HEK293T (cell line): Measurements from ENCODE around the gene MRPL48.

Experiments
- BHLHE40 ChIP-seq: fragments of 450-650 bp; IDR thresholded peaks from 2 replicates; pipeline ENCODE4 v1.6.1; 2016; ENCODE audit warnings: mild to moderate bottlenecking, moderate library complexity, borderline replicate concordance
- FOXA1 ChIP-seq: fragments of 450-650 bp; IDR thresholded peaks from 2 replicates; pipeline ENCODE4 v1.6.1; 2016; ENCODE audit warnings: mild to moderate bottlenecking
- FOXM1 ChIP-seq: fragments of 450-650 bp; IDR thresholded peaks from 2 replicates; pipeline ENCODE4 v1.6.1; 2017; ENCODE audit warnings: mild to moderate bottlenecking, borderline replicate concordance
- HDGF ChIP-seq: fragments of 450-650 bp; IDR thresholded peaks from 2 replicates; pipeline ENCODE4 v1.6.1; 2017; ENCODE audit warnings: antibody characterized with exemption, borderline replicate concordance
- SP1 ChIP-seq: fragments of 450-650 bp; IDR thresholded peaks from 2 replicates; pipeline ENCODE4 v1.6.1; 2017
- SUZ12 ChIP-seq: fragments of 450-650 bp; IDR thresholded peaks from 2 replicates; pipeline ENCODE4 v1.6.1; 2016; ENCODE audit warnings: mild to moderate bottlenecking

DNA sequence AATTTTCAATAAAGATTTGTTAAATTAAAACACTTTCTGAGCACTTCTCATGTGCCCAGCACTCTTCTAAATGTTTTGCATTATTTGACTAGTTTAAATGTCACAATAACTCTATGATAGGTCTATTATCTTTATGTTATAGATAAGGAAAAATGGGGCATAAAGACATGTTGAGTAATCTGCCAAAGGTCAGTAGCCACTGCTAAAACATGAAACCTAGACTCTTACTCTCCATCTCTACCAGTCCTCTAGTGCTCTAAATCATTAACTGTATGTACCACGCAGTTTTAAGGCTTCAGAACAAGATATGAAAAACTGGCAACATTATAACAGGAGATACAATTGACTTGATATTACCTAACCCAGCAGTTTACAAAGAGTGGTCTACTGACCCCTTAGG is 33.7 kb upstream of the MRPL48 start:
- TF ChIP-seq SUZ12 (no peak), SP1 (no peak), FOXM1 (no peak), BHLHE40 (no peak), HDGF (no peak), FOXA1 (no peak)
